Transverse colon (tissue), 3 donors: Measurements from ENCODE around the gene OAS3.

Experiments used
- POLR2A ChIP-seq: fragments of 450-650 bp; IDR thresholded peaks from one replicate; pipeline ENCODE4 v1.6.1; 2016; ENCODE audit warnings: antibody characterized with exemption, mild to moderate bottlenecking, moderate library complexity
- TF ChIP-seq, protein P1 (sequence below), 5 experiments: fragments of 200-600 bp in 3 of 5; fragments of 450-650 bp in 2 of 5; sonication (generic) in 3 of 5; IDR thresholded peaks; 1 replicate in 2 of 5; 2 replicates in 3 of 5; pipeline ENCODE4 v1.5.1; 2016 to 2017; ENCODE audit warnings: antibody characterized with exemption in 5 of 5, inconsistent platforms in 3 of 5, mild to moderate bottlenecking in 2 of 5, moderate library complexity in 1 of 5

DNA sequence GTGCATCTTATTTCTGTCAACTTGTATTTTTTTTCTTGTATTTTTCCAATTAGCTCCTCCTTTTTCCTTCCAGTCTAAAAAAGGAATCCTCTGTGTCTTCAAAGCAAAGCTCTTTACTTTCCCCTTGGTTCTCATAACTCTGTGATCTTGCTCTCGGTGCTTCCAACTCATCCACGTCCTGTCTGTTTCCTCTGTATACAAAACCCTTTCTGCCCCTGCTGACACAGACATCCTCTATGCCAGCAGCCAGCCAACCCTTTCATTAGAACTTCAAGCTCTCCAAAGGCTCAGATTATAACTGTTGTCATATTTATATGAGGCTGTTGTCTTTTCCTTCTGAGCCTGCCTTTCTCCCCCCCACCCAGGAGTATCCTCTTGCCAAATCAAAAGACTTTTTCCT is 72.4 kb downstream of the OAS3 start:
- no peak for TF ChIP-seq POLR2A
- TF ChIP-seq, protein P1, sequence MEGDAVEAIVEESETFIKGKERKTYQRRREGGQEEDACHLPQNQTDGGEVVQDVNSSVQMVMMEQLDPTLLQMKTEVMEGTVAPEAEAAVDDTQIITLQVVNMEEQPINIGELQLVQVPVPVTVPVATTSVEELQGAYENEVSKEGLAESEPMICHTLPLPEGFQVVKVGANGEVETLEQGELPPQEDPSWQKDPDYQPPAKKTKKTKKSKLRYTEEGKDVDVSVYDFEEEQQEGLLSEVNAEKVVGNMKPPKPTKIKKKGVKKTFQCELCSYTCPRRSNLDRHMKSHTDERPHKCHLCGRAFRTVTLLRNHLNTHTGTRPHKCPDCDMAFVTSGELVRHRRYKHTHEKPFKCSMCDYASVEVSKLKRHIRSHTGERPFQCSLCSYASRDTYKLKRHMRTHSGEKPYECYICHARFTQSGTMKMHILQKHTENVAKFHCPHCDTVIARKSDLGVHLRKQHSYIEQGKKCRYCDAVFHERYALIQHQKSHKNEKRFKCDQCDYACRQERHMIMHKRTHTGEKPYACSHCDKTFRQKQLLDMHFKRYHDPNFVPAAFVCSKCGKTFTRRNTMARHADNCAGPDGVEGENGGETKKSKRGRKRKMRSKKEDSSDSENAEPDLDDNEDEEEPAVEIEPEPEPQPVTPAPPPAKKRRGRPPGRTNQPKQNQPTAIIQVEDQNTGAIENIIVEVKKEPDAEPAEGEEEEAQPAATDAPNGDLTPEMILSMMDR (IDR thresholded peaks at IDR 0.05) = no peak
